Measurements from ENCODE around the gene VWA8. TPM values are rescaled to one million over a fixed set of nuclear protein-coding genes. Genes with fewer than 3 reads are reported as not detected.

Gene VWA8
- total RNA-seq, 1 donor from 2014 or later = 14.6 TPM

GRCh38 chr13:41674246-41674645, 286.7 kb downstream of the VWA8 start:
- H3K27me3 ChIP-seq (ENCODE audit: control insufficient read depth, insufficient read depth, low read length) = no peaks in the 10 kb centered on the region
- TF ChIP-seq CTCF (IDR thresholded peaks at IDR 0.05; ENCODE audit: insufficient read depth, low read length, poor library complexity, severe bottlenecking) = no peak
- H3K36me3 ChIP-seq (ENCODE audit: control insufficient read depth, insufficient read depth, low read length) = no peaks in the 10 kb centered on the region
- no peak overlapping the region for H3K4me3 ChIP-seq (ENCODE audit: low read depth, low read length)
- DNase-seq (ENCODE audit: low read depth) = no peak

- no peak overlapping the region for H3K4me3 ChIP-seq (ENCODE audit: low read depth, low read length)
- no peaks in the 10 kb centered on the region for H3K27me3 ChIP-seq (ENCODE audit: control insufficient read depth, insufficient read depth, low read length)
- no peak for DNase-seq (ENCODE audit: low read depth)
- no peaks in the 10 kb centered on the region for H3K36me3 ChIP-seq (ENCODE audit: control insufficient read depth, insufficient read depth, low read length)
- no peak for TF ChIP-seq CTCF (IDR thresholded peaks at IDR 0.05; ENCODE audit: insufficient read depth, low read length, poor library complexity, severe bottlenecking)
These were observed 287.3 kb downstream of the VWA8 start for GRCh38 chr13:41673640-41674039.

- DNase-seq (ENCODE audit: low read depth) = no peak
- no peak overlapping the region for H3K4me3 ChIP-seq (ENCODE audit: low read depth, low read length)
- H3K36me3 ChIP-seq (ENCODE audit: control insufficient read depth, insufficient read depth, low read length) = no peaks in the 10 kb centered on the region
- H3K27me3 ChIP-seq (ENCODE audit: control insufficient read depth, insufficient read depth, low read length) = no peaks in the 10 kb centered on the region
- TF ChIP-seq CTCF (IDR thresholded peaks at IDR 0.05; ENCODE audit: insufficient read depth, low read length, poor library complexity, severe bottlenecking) = no peak
These were observed 290.0 kb downstream of the VWA8 start for GRCh38 chr13:41670873-41671443.

- Histone ChIP-seq H3K27me3 (ENCODE audit: control insufficient read depth, insufficient read depth, low read length) (no peaks in the 10 kb centered on the region), H3K36me3 (ENCODE audit: control insufficient read depth, insufficient read depth, low read length) (no peaks in the 10 kb centered on the region), H3K4me3 (ENCODE audit: low read depth, low read length) (no peak overlapping the region)
- TF ChIP-seq CTCF (IDR thresholded peaks at IDR 0.05; ENCODE audit: insufficient read depth, low read length, poor library complexity, severe bottlenecking) = peak; percentile 79
- DNase-seq (ENCODE audit: low read depth) = peak; percentile 75
These were observed 292.7 kb downstream of the VWA8 start for GRCh38 chr13:41668130-41668757.

GRCh38 chr13:41666644-41667043, 294.3 kb downstream of the VWA8 start:
- DNase-seq (ENCODE audit: low read depth) = no peak
- no peak overlapping the region for H3K4me3 ChIP-seq (ENCODE audit: low read depth, low read length)
- no peak for TF ChIP-seq CTCF (IDR thresholded peaks at IDR 0.05; ENCODE audit: insufficient read depth, low read length, poor library complexity, severe bottlenecking)
- H3K36me3 ChIP-seq (ENCODE audit: control insufficient read depth, insufficient read depth, low read length) = no peaks in the 10 kb centered on the region
- H3K27me3 ChIP-seq (ENCODE audit: control insufficient read depth, insufficient read depth, low read length) = no peaks in the 10 kb centered on the region

- DNase-seq (ENCODE audit: low read depth) = no peak
- Histone ChIP-seq H3K27me3 (ENCODE audit: control insufficient read depth, insufficient read depth, low read length) (no peaks in the 10 kb centered on the region), H3K36me3 (ENCODE audit: control insufficient read depth, insufficient read depth, low read length) (no peaks in the 10 kb centered on the region), H3K4me3 (ENCODE audit: low read depth, low read length) (no peak overlapping the region)
- TF ChIP-seq CTCF (IDR thresholded peaks at IDR 0.05; ENCODE audit: insufficient read depth, low read length, poor library complexity, severe bottlenecking) = no peak
These were observed 300.5 kb downstream of the VWA8 start for GRCh38 chr13:41660411-41660810.
